EL (cell line): ENCODE data around the gene LDLRAD1.
A peak's percentile ranks its signal among the peaks of the same experiment; 100 is the strongest.
"Not testable (repeated sequence)": the region's sequence is repeated elsewhere in the genome, so short reads cannot be mapped to it uniquely, and the experiment has no call there.

Experiments used
- DNase-seq: peaks from one replicate; pipeline ENCODE4 v3.0.0-alpha.2; 2016

Gene LDLRAD1, protein sequence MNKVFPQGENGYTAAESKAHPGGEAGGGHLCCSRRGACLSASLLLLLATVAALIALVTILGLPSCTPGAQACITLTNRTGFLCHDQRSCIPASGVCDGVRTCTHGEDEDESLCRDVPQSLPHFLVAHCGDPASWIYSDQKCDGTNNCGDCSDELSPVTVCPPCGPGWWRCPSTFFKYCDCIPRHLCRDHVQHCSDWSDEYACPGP

DNA sequence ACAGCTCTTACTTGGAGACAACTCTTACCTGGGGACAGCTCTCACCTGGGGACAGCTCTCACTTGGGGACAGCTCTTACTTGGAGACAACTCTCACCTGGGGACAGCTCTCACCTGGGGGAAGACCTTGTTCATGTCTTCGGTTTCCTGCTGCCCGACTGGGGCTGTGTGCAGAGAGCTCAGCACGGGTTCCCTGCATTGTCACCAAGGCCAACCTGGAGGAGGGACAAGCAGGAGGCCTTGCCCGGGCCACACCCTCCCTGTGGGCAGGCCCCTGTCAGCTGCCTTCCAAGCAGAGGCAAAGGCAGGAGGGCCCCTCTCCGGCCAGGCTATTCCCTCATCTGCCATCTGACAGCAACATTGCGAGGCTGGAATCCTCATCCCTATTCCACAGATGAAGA, at the start of gene LDLRAD1:
Gene LDLRAD1, minus strand, starts transcription at position 208 of the 400 bp plus-strand sequence. Its CDS starts 74 bp downstream, at position 134.
- DNase-seq, result no peak

DNA sequence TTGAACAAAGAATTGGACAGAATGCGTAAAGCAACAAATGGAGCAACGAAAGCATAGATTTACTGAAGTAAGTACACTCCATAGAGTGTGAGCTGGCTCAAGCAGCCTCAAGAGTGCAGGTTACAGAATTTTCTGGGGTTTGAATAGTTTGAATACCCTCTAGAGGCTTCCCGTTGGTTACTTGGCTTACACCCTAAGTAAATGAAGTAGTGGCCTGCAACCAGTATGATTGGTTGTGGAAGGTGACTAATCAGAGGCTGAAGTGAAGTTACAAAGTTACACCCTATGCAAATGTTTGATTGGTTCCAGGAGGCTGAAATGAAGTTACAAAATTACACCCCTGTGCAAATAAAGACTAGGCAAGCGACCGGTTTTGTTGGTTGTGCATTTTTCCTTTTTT, 46.3 kb upstream of the LDLRAD1 start:
- DNase-seq, result no peak

DNA sequence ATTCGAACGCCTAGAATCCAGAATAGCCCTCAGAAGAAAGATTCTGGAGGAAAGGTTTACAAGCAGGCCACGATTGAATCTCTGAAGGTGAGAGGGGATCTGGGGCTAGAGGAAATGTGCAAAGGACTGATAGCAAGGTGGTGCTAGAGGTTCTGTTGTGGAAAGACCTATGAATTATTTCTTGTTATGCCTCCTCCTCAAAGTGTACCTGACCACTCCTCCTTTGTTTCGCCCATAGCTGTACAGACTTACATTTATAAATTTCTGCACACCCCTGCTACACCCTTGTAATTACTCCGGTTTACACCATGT, 36.4 kb upstream of the LDLRAD1 start:
- DNase-seq, result no peak

DNA sequence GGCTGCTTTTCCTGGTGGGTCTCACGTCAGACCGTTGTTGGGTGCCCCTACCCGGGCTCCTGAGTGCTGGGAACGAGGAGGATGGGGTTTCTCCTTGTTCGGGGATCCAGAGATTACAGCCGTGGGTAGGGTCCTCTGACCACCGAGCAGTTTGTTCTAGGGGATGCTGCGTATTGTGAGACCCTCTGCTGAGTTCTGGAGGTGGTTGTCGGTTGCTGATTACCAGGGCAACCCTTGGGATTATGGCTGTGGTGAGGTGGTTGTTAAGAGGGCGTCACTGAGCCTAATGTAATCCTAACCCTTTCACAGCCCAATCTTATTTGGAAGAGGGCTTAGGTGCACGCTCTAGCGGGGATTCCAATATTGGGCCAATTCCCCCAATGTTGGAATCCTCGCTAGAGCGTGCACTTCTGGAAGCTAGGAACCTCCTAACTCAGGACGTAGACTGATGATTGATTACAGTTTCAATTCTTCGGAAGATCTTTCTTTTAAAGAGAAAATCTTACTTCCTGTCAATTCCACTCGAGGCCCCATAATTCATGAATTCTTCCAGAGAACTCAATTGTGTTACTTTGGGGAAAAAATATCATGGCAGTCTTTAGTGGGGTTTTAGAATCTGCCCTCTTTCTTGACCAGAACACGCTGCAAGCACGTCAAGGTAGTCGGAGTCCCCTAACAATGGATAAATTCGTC, 35.9 kb upstream of the LDLRAD1 start:
- DNase-seq, result peak; percentile 21

DNA sequence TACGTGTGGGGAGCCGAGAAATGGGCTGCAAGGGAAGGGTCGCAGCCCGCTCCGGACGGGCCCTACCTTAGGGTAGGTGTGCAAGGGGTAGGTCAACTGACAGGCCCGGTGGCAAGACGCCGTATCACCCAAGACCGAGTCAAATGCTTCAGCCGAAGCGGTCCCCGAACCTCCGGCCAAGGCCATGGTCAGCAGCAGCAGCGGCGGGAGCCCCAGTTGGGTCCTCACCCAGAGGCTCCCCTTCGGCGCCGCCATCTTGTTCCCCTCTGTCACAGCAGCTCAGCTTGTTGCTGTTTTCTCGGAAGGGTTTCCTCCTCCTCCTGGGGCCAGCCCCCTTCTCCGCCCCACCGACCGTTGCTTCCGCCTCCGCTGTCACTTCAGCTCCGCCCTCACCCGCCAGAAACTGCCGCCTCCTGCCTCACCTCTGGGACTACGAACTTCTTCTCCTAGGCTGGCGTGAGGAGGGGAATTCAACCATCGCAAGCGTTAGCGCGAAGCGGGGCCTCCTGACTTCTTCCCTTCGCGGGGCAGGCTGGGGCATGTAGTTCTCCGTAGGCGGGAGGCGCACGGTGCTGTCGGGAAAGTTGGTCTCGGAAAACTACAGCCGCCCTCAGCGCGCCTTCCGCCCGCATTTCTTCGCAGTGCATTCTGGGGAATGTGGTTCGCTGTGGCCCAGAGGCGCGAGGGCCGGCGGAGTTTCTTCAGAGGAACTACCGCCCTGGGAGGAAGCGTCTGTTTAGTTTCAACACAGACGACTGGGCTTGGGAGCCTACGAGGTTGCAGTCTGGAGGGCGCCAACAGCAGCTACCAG, 35.2 kb upstream of the LDLRAD1 start, which contains the start of the genes TCEANC2 and TMEM59:
Gene TCEANC2, plus strand, starts transcription at position 675 of the 811 bp plus-strand sequence. CDS start 815 bp downstream, outside the sequence.
Gene TMEM59, minus strand, starts transcription at position 271 of the 811 bp plus-strand sequence. Its CDS starts 16 bp downstream, at position 255.
- peak; percentile 100 for DNase-seq

DNA sequence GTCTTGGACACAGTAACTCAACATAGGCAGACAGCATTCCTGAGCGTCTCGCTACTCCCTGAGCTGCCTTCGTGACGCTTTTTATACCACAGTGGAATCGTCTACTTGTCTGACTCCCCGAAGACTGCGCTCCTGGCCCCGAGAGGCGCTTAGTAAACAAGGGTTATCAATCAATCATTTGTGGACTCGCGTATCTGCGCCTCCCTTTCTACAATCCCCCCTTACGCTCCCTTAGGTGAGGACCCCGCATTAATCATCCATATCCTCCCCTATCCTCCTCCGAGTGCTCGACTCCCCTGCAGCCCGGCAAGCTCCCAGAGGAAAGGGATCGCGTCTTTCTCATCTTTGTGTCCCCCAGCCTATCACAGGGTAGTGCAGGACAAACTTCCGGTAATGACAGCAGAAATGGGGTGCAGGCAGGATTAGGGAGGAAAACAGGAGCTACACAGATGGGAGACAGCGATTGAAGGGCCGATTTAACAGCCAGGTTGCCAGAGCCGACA, 34.5 kb upstream of the LDLRAD1 start:
- DNase-seq, result peak; percentile 63

DNA sequence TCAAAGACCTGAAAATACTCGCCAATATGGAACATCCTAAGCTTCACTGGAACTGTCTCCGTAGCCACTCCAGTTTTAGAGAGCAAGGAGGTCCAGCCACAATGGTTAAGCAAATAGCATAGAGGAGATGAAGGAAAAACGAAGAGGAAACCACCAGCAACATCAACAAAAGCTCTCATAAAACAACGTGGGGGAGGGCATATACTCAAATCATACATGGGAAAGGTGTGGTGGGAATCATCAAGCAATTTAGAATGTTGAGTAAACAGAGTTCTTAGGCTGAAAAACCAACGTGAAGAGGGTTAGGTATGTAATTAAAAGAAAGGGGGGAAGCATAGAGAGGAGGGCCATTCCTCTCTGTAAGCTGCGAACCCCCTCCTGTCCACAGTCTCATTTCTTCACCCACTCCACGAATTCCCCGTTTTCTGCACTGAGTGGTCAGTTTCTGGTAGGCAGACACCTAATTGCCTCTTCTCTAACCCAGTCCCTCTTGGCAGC, 34.0 kb upstream of the LDLRAD1 start:
- peak; percentile 8 for DNase-seq

DNA sequence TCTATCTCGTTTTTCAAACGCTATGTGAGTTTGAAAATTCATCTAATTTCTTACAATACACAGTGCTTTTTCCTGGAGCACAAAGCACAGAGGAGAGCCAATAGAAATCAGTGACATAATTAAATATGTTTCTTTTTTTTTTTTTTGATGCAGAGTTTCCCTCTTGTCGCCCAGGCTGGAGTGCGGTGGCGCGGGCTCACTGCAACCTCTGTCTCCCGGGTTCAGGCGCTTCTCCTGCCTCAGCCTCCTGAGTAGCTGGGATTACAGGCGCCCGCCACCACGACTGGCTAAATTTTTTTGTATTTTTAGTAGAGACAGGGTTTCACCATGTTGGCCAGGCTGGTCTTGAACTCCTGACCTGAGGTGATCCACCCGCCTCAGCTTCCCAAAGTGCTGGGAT, 32.4 kb upstream of the LDLRAD1 start:
- DNase-seq, result not testable (repeated sequence)

DNA sequence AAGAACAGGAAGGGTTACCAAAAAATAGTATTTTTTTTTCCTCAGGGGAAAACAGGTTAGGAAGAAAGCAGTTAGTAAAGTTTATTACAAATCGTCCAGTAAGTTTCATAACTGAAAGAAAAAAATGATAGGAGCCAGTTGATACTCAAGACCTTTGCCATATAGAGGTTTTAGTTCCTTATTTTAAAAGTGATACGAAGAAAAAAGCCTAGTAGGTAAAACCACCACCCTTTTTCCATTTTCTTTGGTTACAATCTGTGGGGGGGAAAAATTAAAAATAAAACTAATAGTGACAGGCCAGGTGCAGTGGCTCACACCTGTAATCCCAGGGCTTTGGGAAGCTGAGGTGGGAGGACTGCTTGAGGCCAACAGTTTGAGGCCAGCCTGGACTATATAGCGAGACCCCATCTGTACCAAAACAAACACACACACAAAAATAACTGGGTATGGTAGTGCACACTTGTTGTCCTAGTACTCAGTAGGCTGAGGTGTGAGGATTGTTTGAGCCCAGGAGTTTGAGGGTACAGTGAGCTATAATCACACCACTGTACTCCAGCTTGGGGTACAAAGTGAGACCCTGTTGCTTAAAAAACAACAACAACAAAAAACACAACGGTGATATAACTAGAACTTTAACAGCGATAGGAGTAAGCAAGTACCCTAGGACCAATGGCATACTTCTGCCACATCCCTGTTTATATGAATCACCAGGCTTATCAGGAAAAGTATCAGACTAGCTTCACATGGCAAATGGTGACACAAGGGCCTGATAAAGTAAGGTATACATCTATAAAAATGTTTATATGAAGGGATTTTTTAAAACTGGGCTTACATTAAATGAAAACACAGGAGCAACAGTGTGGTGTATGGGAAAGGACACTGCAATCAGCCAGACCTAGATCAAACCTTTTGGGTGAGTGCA, 29.7 kb upstream of the LDLRAD1 start:
- DNase-seq, result no peak

DNA sequence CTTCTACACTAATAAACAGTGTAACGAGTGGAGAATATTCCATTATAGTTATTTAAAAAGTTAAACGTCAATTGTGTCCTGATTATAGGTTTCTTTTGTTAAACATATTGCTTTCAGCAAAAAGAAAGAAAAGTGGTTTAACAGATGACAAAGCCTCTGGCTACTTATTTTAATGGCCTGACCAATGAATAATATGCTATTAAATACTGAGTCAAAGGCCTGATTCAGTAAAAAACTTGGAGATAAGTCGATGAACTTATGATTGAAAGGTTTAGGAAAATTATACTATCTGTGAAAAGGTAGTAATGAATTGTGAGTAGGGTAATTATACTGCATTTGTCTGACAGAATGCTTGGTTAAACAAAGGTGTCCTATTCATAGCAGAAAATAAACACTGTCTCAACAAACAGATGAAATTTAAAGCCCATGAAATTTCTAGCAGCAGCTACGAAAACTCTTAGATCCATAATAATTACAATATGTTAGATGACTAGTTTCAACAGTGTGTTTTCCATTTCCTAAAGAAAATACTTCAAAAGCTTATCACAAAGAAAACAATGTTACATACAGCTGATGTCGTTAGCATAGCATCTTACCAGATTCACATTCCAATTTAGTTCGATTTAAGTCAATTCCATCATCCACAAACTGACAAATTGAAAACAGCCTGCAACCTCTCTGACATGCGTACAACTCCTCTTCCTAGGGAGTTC, 28.8 kb upstream of the LDLRAD1 start:
- DNase-seq, result no peak

DNA sequence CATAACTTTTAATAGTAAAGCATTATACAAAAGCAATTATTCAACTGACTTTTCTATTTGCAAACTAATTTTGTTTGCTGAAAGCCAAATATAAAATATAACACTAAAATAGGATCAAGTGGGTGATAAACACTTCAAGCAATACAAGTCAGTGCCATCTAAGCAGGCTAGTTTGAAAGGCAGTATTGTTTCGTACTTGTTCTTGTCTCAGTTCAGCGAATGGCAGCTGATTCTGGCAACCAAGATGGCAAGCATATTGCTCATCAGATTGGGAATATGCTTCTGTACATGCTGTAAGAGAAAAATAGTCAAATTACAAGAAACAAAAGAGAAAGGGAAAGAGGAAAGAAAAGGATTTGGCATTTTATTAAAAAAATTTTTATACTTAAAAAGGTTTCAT, 27.5 kb upstream of the LDLRAD1 start:
- no peak for DNase-seq

DNA sequence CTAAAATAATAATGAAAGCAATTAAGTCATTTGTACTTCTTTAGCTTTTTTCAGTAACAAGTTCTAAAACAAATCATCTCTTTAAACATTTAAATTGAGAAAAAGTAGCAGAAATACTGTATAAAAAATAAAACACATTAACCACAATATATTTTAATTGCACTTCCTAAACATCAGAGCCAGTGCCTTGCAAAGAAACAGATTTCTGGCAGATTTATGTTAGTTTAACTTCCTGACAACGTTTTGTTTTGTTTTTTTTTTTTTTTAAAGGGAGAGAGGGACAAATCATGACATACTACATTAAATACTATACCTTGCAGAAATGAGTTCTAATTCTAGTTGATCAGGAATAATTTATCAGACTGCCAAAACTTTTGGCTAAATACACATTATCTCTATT, 23.8 kb upstream of the LDLRAD1 start:
- DNase-seq, result no peak

DNA sequence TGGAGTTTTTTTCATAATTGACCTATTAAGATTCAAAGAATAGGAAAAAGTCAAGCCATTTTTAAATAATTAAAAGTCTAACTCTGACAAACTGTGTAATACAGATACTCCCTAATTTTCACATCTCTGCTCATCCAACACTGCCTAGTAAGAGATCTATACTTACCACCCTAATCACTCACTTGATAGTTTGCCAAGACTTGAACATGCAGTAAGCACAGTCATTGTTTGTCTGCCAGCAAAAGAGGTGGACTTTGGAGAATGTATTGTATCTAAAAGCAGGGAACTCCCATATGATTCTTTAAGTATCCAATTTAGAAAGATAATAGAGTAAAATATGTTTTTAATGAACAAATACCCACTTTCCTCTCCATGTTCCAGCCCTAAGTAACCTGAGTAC, 19.5 kb upstream of the LDLRAD1 start:
- no peak for DNase-seq

DNA sequence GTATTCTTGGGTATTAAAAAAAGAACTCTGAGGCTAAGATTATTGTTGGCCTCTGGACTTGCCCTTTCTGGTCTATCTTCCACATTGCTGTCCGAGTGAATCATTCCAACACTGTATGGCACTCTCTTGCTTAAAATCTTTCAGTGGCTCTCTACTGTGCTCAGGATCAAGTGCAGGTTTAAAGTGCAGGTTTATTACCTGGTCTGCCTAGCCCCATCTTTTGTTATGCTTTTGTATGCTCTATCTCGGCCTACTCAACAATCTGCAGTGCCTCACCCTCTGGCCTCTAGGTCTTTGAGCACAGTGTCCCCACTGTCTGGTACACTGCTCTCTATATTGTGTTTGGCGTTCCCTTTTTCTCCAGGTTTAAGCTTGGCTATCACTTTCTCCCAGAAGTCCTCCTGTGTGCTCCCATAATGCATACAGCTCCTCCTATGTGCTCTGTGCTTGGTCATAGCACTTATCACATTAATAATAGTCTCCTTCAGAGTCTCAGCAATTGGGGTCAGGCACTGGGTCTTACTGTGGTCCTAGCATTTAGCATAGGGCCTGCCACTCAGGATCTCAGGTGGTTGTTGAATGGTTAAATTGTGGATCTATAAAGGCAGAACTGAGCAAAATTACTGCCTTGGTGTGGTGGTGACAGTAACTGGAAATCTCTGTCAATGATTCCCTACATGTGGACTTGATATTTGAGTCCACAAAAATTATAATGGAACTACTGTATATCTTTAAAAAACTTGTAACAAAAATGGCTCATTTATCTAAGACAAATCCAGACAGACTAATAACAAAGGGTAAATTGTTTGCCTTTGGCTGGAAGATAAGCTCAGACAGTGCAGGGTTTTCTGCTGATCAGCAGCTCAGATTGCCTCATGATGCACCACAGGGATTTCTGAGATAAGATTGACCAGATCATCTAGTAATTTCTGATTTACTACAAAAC, 10.6 kb upstream of the LDLRAD1 start:
- no peak for DNase-seq

DNA sequence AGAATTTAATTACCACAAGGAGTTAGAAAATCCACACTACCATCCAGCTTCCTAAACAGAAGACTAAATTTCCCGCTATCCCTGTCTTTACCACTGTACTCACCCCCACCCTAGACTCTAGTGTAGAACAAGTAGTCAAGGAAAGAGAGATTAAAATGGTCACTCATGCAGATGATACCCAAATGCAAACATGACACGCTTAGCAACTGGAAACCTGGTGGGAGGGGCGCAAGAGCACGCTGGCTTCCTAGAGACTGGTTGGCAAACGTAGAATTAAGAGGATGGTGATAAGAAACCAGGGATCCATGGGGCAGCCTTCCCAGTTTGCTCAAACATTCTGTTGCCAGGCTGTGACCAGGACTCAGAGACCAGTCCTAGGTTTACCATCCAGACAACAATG, 9.9 kb upstream of the LDLRAD1 start:
- no peak for DNase-seq

DNA sequence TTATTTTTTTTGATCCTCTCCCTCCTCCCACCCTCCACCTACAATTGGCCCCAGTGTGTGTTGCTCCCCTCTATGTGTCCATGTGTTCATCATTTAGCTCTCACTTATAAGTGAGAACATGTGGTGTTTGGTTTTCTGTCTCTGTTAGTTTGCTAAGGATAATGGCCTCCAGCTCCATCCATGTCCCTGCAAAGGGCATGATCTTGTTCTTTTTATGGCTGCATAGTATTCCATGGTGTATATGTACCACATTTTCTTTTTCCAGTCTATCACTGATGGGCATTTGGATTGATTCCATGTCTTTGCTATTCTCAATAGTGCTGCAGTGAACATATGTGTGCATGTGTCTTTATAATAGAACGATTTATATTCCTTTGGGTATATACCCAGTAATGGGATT, 6.8 kb upstream of the LDLRAD1 start:
- not testable (repeated sequence) for DNase-seq

DNA sequence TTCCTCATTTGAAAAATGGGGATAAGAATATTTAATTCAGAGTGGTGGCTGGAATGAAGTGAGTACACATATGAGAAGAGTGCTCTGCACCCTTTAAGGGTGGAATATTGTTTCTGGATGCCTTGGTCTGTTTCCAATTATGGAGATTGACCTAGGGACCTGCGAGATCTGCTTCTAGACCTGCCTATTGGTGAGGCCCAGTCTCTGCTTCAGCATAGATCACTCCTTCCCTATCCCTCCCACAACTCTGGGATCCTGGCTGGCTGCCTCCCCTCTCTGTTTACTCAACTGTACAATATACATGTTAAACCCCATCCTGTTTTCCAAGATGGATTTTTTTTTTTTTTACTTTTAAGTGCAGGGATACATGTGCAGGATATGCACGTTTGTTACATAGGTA, 6.4 kb upstream of the LDLRAD1 start:
- DNase-seq, result no peak

DNA sequence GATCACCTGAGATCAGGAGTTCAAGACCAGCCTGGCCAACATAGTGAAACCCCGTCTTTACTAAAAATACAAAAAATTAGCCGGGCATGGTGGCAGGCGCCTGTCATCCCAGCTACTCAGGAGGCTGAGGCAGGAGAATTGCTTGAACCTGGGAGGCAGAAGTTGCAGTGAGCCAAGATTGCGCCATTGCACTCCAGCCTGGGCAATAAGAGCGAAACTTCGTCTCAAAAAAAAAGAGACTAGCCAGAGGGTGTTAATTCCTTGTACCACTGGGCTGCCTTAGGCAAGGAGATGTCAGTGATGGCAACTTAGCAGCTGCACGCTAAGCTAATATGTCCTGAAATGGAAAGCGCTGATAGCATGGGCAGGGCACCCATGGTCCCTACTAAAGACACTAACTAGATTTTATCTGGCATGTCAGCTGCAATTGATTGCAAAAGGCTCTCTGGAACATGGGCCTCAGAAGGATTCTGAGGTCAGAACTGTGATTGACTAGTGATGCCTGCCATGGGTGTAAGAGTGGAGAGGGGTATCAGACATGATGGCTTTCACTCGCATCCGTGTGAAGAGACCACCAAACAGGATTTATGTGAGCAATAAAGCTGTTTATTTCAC, 1.7 kb upstream of the LDLRAD1 start:
- not testable (repeated sequence) for DNase-seq

DNA sequence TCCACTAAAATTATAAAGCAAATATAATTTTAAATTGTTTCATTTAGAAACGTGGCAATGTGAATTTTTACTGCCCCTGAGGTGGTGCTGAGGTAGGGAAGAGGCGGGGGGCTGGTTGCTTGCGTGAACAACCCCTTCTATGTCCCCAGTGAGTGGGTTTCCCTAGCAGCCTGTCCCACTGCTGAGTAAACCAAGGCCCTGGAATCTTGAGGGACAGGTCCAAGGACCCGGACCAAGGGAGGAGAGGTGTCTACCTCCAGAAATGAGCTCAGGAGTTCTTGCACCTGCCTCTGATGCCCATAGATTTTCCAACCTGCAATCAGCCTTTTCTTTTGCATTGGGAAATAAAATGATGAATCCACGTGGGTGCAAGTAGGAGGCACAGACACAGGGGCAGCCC, 649 bp upstream of the LDLRAD1 start:
- DNase-seq, result no peak
